GM19463 (cell line): ENCODE measurements around the gene PKNOX2.

Source experiments
- ATAC-seq: cut with Tn5 transposase; IDR thresholded peaks from one replicate; pipeline ENCODE4 v1.9.1; 2021; ENCODE audit warnings: mild to moderate bottlenecking, moderate library complexity; ENCODE audit not compliant: unreplicated experiment

Gene PKNOX2

DNA sequence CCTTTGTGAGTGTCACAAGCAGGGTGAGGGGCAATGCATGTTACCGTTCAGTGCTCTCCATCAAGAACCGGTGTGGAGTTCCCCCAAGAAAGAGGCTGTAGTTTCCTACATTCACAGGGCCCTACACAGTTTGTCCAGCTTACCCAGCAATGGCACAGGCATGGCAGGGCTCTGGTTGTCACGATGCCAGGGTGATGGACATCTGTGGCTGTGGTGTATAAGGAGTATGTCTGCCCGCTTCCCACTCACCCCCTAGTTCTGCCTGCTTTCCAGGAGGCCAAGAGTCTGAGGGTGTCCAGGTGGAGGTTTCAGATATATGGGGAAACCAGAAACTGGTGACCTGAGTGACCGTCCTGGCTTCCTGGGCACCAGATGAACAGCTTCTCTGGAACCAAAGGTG, 116.1 kb downstream of the PKNOX2 start:
- no peak for ATAC-seq

DNA sequence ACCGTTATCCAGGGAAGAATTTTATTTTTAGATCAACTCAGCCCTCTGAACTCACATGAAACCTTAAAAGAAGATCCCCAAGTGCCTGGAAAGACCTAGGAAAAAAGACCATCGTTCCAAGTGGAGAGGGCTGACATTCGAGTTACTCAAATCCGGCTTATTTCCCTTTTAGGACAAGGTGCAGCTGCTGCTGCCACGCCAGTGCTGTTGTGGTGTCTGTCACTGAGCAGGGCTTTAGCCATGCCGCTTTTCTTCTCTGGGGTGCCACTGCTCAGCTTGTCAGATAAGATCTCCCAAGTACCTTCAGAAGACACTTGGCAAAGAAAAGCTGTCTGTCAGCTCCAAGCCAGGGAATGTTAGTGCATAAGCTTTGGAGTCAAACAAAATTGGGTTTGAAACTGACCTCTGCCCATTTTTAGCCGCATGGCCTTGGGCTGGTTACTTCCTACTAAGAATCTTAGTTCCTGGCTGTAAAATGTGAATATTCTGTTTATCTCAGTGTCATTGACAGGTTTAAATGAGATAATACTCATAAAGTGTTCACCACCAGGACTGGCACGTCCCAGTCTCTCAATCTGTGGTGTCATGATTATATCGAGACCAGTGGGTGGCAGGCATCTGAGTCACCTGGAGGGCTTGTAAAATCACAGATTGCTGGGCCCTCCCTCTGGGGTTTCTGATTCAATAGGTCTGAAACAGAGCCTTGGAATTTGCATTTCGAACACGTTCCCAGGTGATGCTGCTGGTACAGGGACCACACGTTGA, 117.5 kb downstream of the PKNOX2 start:
- no peak for ATAC-seq

DNA sequence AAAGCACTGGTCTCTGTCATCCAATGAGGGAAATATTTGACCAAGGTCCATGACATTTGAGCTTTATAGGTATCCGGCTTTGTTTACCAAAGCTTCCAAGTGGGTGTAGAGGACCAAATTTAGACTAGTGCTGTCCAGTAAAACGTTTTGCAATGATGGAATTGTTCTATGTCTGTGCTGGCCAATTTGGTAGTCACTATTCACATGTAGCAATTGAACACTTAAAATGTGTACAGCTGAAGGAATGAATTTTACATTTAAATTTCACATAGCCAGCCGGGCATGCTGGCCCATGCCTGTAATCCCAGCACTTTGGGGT, 118.0 kb downstream of the PKNOX2 start:
- ATAC-seq: no peak

DNA sequence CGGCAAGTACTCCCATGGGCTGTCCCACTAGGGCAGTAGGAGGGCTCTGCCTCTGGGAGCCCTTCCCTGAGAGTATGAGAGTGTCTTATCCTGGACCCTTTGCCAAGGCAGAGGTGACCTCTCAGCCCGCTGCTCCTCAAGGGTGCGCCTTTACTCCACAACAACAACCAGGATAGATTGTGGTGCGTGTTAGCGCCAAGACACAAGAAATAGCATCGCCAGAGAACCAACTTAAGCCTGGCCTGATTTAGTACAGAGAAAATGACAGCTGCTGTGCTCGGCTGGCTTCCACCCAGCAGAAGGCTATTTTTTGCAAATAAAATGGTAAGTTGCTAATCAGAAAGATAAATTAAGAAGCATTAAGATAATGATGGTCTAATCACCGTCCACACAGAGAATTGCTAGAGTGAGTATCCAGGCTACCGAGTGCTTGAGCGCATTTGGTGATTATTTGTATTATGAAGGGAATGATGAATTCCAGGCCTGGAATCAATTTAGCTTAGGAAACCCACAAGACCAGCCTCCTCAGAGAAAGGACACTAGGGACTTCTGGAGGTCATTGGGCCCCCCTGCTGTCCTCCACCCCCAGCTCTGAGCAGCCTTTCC, 119.8 kb downstream of the PKNOX2 start:
- ATAC-seq: no peak

DNA sequence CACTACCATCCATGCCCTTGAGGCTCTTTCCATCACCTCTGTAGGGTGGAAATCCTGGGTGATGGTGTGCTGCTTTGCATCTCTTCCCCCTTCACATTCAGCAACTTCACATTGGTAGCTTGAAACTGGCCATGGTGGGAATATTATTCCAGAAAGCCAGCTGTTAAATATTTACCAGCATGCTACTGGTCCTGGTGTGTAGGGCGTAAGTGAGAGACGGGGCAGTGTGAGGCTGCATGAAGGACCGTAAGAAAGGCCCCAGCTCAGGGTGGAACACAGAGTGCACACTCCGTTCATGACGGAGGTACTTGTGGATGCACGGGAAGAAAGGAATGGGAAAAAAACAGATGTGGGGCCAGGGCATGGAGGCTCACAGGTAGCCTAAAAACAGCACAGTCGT, 121.3 kb downstream of the PKNOX2 start:
- no peak for ATAC-seq

DNA sequence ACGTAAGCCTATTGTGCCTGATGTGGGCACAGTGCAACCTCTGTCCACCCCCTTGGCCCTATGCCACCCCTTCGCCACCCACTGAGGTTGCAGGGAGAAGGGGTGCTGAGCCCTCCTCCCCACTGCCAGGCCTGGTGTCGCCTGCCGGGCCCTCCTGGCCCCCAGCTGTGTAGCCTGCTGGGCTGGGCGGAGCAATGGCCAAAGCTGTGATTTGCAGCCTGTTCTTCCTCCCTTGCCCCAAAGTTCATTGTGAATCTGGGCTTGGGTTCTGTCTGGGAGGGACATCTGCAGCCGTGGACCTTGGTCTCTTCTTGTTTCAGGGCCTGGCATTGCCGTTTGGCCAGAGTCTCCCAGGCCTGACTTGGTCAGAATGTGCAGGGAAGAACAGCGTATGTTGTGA, 121.9 kb downstream of the PKNOX2 start:
- no peak for ATAC-seq

DNA sequence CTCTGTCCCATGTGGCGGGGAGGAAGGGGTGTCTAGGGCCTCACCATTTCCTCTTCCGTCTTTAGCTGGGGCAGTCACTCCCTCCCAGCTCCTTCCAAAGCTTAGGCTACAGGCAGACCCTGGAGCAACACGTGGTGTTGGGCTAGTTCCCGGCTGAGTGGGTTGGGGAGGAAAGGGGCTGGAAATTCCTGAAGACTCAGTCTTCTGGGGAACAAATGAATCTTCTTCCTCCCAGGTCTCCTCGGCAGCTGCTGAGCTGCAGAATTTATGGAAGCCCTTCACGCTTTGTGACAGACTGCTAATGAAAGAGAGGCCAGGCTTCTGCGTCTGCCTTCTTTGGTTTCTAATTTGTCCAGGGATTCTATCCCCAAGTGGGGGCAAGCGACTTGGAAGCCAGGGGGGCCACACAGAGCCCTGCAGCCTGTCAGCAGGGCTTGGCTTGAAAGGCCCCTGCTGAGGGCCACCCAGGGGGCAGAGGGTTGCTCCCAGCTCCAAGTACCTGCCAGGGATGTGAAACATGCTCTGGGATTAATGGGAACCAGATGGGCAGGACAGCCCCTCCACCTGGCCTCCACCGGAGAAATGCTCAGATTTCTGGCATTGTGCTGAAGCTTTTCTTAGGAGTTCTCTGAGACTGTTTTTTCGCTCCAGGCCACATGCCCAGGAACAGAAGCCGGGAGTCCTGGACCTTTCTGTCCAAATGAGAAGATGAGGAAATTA, 123.1 kb downstream of the PKNOX2 start:
- ATAC-seq: no peak

DNA sequence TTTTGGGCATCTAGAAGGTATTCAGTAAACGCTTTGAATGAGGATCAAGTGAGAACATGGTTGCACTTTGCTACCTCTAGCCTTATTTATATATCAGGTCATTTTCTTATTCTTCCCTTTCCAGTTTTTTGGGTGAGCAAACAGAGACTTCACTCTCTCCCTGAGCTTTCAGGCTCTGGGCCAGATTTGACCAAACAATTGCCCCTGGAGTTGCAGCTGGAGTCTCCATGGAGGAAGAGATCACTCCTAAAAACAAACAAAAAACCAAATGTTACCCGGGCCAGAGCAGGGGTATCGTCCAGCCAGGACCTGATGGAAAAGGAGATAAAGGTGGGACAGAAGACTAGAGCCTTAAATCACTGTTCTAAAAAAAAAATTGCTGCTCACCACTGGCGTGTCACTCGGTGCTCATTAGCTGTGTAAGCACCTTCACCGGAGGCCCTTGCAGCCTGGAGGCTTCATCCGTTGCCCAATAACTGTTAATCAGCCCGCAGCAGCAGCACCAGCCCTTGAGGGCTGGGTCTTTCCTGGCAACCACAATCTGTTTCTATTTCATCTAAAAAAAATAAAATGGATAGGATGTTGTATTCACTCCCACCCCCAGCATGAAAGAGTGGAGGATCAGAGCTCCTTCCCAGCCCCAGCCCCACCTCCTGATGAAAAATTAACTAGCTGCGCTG, 125.0 kb downstream of the PKNOX2 start:
- no peak for ATAC-seq

DNA sequence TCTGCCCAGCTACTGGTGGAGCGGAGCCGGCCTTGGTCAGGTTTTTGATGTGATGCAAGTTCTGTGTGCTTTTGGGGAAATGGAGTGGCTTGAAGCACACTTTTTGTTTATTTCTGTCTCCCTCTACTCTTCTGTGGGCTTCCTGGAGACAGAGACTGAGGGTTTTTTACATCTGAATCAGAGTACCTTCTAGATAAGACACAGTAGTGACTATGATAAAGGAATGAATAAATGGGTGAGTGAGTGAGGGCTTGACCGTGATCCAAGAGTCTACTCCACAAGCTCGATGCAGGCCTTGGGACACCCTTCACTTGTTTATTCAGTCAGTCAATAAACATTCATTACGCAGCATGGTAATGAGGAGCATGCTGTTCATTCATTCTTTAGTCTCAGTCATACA, 125.7 kb downstream of the PKNOX2 start:
- no peak for ATAC-seq

DNA sequence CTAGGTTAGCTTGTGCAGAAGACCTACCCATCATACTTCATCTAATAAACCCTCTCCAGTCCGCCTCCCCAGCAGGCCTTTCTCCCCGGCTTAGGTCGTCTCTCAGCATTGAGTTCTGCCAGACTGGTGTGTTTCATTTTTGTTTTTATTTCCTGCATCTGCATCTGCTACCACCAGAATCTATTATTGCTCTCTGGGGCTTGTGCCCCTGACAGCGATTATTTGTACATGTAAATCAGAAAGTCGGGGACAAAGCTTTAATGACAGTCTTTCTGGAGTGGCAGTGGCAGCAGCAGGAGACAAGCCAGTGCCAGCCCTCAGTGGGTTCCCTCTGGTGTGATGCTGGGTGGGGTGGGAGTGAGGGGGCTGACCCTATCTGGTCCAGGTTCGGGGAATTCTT, 127.5 kb downstream of the PKNOX2 start:
- no peak for ATAC-seq

DNA sequence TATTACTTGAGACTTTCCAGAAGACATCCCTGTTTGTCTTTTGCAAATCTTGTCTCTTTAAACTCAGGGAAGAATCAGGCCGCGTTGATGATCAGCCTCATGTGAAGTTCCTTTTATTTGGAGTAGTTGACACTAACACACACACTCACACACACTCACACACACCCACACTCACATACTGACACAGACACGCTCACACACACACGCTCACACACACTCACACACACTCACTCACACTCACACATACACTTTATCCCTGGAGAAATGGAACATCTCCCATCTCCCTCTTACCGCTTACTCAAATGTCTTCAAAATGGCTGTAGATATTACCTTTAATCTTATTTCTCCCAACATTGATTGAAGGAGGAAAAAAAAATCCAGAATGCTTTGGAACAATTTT, 129.0 kb downstream of the PKNOX2 start:
- ATAC-seq: no peak

DNA sequence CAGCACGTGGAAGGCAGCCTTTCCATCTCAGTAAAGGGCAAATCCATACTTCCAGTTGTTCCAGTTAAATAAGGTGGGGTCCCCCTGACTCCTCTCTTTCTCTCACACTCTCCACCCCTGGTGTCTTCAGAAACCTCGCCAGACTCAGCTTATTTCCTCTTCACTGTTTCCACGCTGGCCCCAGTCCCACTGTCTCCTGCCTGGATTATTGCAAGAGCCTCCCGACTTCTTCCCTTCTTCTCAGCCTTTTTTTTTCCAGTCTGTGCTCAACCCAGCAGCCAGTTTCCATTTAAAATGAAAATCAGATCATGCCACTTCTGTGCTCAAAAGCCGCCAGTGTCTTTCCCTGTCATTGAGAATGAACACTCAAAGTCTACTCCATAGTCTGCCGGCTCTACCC, 131.4 kb downstream of the PKNOX2 start:
- no peak for ATAC-seq

DNA sequence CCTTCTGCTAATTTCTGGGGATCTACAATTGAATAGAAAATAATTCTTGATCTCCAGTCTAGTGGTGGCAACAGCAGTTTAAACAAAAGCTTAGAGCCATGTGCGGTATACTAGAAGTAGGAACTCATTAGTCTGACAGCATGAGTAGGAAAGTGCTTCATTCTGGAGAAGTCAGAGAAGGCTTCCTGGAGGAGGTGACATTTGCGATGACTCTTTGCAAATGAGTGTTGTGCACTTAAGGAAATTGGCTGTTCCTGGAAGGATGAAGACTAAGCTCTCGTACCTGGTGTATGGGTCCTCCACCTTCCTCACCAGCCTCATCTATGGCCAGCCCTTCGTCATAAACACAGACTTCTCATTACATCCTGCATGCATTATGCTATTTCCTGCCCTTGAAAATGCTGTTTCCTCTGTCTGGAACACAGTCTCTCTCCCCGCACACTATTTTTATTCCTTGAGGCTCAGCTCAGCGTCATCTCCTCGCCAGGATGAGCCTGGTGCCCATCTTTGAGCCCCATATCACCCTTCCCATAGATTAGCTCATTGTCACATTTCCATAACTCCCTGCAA, 132.9 kb downstream of the PKNOX2 start:
- no peak for ATAC-seq

DNA sequence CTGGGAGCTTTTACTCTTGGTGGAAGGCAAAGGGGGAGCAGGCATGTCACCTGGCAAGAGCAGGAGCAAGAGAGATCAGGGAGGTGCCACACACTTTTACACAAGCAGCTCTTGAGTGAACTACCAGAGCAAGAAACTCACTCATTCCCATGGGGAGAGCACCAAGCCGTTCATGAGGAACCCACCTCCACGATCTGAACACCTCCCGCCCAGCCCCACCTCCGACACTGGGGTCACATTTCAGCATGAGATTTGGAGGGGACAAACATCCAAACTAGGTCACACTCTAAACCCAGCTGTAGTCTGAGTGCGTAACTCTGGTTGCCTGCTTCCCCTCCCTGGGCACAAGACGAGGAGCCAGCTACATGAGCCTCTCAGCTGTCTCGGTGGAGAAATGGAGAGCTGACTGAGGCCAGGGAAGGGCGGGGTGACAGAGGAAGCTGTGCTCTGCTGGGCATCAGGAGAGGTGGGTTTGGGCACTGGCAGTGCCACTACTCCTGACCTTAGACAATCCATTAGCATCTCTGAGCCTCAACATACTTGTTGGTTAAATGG, 134.6 kb downstream of the PKNOX2 start:
- ATAC-seq: no peak

DNA sequence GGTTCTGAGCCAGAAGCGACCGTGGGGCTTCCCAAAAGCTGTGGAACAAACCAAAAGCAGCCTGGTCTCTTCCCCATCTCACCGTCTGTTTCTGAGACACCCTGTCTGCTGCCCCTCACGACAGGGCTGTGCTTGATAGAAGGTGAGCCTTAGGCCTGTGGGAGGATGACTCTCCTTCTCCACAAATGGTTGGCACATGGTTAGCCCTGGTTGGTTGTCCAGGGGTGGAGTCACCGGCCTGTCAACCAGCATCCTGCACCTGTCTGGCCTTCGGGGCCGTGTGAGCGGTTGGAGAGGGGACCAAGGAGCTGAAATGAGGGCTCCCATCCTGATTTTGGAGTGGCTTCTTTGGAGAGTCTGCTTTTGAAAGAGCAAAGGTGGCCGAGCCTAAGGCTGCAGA, 135.3 kb downstream of the PKNOX2 start:
- ATAC-seq: no peak

DNA sequence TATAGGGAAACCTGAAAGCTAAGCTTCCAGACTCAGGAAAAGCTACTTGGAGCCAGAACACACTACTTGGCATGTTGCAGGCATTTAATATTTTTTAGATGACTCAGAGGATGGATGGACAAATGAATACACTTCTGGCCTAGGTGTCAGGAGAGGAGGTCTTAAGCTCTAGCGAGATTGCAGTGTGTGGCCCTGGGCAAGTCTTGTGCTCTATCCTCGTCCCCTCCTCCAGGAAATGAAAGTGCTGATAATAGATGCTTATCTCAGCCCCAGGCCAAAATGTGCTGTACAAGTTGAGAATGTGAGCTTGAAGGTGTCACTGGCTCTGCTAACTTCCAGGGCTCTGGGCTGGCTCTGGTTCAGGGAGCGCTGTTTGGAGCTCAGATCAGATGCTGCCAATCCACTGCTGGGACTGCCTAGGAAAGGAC, 136.3 kb downstream of the PKNOX2 start:
- ATAC-seq: no peak

DNA sequence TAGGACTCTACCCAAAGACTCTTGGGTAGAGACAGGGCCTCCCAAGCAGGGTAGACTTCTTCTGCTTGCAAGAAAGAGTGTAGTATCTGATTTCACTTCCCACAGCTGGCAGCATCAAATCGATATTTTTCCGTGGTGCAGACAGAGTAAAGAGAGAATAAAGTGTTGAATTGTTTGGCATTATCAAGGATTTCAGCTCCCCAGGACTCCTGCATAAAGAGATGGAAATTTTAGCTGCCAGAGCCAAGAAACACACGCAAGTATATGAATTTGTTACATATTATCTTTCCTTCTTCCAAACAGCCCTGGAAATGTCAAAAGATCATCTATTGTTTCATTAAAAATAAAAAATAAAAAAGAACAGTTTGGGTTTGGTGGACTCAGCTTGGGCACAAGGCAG, 136.8 kb downstream of the PKNOX2 start:
- no peak for ATAC-seq

DNA sequence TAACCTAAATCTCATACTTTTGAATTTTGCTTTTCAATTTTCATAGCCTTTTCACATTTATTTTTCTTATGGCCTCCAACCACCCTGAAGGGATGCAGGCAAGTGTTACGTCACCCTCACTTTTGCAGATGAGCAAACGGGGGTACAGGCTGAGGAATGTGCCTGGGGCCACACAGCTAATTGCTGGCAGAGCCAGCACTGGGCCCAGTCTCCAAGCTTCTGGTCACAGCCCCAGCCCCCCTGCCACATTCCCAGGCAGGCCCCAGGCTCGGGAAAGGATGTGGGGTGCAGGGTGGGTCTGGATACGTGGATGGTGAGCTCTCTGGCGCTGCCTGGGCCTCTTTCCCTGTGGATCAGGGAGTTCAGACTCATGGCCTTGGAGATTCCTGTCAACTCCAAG, 138.6 kb downstream of the PKNOX2 start:
- ATAC-seq: no peak

DNA sequence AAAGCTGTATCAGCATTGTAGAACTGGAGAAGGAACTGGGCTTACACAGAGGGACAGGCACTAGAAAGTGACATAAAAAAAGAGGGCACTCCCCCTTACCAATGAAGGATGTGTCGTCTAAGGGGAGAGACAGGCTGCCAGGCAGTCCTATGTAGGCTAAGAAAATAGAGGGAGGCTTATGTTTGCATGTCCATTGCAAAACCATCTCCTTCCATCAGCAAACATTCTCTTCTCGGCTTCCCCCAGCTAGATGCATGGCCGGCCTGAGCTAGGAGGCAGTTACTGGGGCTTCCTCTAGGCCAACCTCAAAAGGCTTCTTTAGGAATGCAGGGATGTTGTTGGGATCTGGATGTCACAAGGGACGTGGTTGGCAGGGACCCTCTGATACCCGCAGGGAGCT, 139.1 kb downstream of the PKNOX2 start:
- ATAC-seq: no peak

DNA sequence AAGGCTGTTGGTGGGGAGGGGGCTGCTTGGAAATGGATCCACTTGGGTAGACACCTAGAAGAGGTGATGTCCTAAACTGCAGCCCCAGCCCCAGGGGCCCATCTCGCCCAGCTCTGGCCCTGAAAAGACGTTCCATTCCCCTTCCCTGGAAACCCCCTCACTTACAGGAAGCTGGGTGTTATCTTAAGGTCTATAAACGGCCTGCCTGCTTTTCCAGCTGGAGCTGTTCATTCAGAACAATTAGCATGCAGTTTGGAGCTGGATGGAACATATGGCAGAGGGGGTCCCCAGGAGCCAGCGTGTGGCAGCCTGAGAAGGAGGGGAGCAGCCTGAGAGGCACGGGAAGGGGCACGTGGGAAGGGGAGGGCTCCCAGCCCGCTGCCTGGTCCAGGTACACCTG, 139.6 kb downstream of the PKNOX2 start:
- ATAC-seq: no peak

DNA sequence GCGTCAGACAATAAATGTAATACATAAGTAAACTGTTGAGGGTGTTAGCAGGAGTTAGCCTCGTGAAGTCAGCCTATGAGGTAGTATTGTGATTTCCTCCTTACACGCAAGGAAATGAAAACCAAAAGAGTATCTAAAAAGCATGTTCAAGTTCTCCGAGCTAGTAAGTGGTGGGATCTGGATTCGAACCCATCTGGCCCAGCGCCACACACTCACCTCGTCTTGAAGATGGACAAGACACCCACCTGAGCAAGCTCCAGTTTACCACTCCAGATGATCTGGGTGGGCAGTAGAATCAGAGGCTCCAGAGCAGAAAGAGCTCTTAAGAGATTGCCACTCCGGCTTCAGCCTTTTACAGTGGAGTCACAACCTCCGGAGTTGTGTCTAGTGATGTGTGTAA, 140.3 kb downstream of the PKNOX2 start:
- no peak for ATAC-seq
